Measurements from ENCODE around the gene YJU2. TPM values are rescaled to one million over a fixed set of nuclear protein-coding genes. Genes with fewer than 3 reads are reported as not detected.

YJU2 gene
- total and polyA plus RNA-seq, 2 of the 13 experiments (the other 11 are each of a cell fraction or from before 2014, with no cell fraction given) = 9.3 to 17.9 TPM

DNA sequence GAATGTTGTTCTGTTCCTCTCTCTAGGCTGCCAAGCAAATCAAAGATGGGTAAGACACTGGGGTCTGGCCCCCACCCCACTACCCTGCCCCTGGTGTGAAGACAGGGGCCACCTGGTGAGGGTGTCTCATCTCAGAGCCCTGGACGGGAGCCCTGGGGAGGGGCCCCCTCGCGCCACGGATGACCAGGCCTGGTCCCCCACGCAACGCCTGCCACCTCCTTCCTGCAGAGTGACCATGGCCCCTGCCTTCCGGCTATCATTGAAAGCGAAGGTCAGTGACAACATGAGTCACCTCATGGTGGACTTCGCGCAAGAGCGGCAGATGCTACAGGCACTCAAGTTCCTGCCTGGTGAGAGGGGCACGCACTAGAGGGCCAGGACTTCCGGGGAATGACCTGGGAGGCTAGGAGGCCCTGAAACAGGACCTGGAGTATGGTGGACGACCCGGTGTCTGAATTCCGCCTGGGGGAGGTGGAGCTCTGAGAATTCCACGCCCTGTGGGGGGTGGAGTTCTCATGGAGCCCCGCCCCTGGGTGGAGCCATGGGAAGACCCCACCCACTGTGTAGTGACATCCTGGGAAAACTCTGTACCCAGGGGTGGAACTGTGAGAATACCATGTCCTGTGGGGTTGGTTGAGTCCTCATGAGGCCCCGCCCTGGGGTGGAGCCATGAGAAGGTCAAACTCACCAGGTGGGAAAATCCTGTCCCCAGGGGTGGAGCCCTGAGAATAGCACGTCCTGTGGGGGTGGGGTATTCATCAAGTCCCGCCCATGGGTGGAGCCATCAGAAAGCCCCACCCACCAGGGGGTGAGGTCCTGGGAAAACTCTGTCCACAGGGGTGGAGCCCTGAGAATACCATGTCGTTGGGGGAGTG is 63.6 kb downstream of the YJU2 start (continued):
- TF ChIP-seq CBX5 (CRISPR knock-in tag; IDR thresholded peaks at IDR 0.05; ENCODE audit: borderline replicate concordance) = peak; percentile 59; the same call in 1 of the 2 replicates
- TF ChIP-seq, protein P1, sequence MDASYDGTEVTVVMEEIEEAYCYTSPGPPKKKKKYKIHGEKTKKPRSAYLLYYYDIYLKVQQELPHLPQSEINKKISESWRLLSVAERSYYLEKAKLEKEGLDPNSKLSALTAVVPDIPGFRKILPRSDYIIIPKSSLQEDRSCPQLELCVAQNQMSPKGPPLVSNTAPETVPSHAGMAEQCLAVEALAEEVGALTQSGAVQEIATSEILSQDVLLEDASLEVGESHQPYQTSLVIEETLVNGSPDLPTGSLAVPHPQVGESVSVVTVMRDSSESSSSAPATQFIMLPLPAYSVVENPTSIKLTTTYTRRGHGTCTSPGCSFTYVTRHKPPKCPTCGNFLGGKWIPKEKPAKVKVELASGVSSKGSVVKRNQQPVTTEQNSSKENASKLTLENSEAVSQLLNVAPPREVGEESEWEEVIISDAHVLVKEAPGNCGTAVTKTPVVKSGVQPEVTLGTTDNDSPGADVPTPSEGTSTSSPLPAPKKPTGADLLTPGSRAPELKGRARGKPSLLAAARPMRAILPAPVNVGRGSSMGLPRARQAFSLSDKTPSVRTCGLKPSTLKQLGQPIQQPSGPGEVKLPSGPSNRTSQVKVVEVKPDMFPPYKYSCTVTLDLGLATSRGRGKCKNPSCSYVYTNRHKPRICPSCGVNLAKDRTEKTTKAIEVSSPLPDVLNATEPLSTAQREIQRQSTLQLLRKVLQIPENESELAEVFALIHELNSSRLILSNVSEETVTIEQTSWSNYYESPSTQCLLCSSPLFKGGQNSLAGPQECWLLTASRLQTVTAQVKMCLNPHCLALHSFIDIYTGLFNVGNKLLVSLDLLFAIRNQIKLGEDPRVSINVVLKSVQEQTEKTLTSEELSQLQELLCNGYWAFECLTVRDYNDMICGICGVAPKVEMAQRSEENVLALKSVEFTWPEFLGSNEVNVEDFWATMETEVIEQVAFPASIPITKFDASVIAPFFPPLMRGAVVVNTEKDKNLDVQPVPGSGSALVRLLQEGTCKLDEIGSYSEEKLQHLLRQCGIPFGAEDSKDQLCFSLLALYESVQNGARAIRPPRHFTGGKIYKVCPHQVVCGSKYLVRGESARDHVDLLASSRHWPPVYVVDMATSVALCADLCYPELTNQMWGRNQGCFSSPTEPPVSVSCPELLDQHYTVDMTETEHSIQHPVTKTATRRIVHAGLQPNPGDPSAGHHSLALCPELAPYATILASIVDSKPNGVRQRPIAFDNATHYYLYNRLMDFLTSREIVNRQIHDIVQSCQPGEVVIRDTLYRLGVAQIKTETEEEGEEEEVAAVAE (CRISPR knock-in tag; IDR thresholded peaks at IDR 0.05; ENCODE audit: borderline replicate concordance) = peak; percentile 76
- TF ChIP-seq SNAI1 (CRISPR knock-in tag; IDR thresholded peaks at IDR 0.05; ENCODE audit: borderline replicate concordance) = no peak
- no peak for TF ChIP-seq KLF15 (CRISPR knock-in tag; IDR thresholded peaks at IDR 0.05; ENCODE audit: borderline replicate concordance)
- TF ChIP-seq STAT5B (CRISPR knock-in tag; IDR thresholded peaks at IDR 0.05) = peak; percentile 87
- TF ChIP-seq ZNF644 (CRISPR knock-in tag; IDR thresholded peaks at IDR 0.05; ENCODE audit: low read depth) = peak; percentile 89; the same call in 1 of the 2 replicates
- TF ChIP-seq, protein P2, sequence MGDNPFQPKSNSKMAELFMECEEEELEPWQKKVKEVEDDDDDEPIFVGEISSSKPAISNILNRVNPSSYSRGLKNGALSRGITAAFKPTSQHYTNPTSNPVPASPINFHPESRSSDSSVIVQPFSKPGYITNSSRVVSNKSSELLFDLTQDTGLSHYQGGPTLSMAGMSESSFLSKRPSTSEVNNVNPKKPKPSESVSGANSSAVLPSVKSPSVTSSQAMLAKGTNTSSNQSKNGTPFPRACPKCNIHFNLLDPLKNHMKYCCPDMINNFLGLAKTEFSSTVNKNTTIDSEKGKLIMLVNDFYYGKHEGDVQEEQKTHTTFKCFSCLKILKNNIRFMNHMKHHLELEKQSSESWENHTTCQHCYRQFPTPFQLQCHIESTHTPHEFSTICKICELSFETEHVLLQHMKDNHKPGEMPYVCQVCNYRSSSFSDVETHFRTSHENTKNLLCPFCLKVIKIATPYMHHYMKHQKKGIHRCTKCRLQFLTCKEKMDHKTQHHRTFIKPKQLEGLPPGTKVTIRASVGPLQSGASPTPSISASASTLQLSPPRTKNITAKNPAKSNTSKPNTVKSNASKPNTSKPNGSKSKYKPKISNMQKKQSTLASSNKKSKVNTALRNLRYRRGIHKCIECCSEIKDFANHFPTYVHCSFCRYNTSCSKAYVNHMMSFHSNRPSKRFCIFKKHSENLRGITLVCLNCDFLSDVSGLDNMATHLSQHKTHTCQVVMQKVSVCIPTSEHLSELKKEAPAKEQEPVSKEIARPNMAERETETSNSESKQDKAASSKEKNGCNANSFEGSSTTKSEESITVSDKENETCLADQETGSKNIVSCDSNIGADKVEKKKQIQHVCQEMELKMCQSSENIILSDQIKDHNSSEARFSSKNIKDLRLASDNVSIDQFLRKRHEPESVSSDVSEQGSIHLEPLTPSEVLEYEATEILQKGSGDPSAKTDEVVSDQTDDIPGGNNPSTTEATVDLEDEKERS (CRISPR knock-in tag; IDR thresholded peaks at IDR 0.05) = peak; percentile 88
- TF ChIP-seq, protein P3, sequence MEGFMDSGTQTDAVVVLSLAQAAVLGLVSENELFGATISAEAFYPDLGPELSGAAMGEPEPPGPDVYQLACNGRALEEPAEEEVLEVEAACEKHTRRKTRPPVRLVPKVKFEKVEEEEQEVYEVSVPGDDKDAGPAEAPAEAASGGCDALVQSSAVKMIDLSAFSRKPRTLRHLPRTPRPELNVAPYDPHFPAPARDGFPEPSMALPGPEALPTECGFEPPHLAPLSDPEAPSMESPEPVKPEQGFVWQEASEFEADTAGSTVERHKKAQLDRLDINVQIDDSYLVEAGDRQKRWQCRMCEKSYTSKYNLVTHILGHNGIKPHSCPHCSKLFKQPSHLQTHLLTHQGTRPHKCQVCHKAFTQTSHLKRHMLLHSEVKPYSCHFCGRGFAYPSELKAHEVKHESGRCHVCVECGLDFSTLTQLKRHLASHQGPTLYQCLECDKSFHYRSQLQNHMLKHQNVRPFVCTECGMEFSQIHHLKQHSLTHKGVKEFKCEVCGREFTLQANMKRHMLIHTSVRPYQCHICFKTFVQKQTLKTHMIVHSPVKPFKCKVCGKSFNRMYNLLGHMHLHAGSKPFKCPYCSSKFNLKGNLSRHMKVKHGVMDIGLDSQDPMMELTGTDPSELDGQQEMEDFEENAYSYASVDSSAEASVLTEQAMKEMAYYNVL (CRISPR knock-in tag; IDR thresholded peaks at IDR 0.05; ENCODE audit: borderline replicate concordance) = peak; percentile 79; the same call in 1 of the 2 replicates
- peak; percentile 85 for TF ChIP-seq ZFP1 (CRISPR knock-in tag; IDR thresholded peaks at IDR 0.05)
- 0 out of 2 replicates have a peak, but pooled peaks have one; percentile 78 for TF ChIP-seq GLI4 (CRISPR knock-in tag; IDR thresholded peaks at IDR 0.05; ENCODE audit: borderline replicate concordance)
- no peak; the same call in 1 of the 2 replicates for TF ChIP-seq ZNF350 (CRISPR knock-in tag; IDR thresholded peaks at IDR 0.05; ENCODE audit: borderline replicate concordance, low read depth)
- TF ChIP-seq SOX13 (IDR thresholded peaks at IDR 0.05) = no peak
- peak in 1 of 2 experiments; percentile 66; a peak in 2 of 4 replicates for TF ChIP-seq SOX13 (CRISPR knock-in tag; conservative IDR thresholded peaks at IDR 0.05 in 1 of 2, IDR thresholded peaks at IDR 0.05 in 1 of 2)
- 0 out of 2 replicates have a peak, but pooled peaks have one; percentile 71 for TF ChIP-seq KLF9 (CRISPR knock-in tag; IDR thresholded peaks at IDR 0.05; ENCODE audit: low read depth)
- peak; percentile 89; the same call in 1 of the 2 replicates for TF ChIP-seq ZNF337 (CRISPR knock-in tag; IDR thresholded peaks at IDR 0.05; ENCODE audit: borderline replicate concordance, low read depth)
- peak; percentile 67 for TF ChIP-seq ATF7-NPFF (CRISPR knock-in tag; IDR thresholded peaks at IDR 0.05; ENCODE audit: low read depth)
- peak; percentile 69; the same call in 1 of the 2 replicates for TF ChIP-seq RFXAP (CRISPR knock-in tag; IDR thresholded peaks at IDR 0.05; ENCODE audit: borderline replicate concordance)
- no peak for TF ChIP-seq PCBP1 (IDR thresholded peaks at IDR 0.05; ENCODE audit: borderline replicate concordance, low read depth, low read length)
